Left lung (tissue), 10 donors: ENCODE data around the gene TULP3. TPM values are rescaled to one million over a fixed set of nuclear protein-coding genes. Genes with fewer than 3 reads are reported as not detected.

Experiments used
- ATAC-seq: fragments of 200-7000 bp; cut with Tn5 transposase; one replicate; pipeline ENCODE4 v1.9.1; 2020; ENCODE audit warnings: moderate library complexity
- DNase-seq, 4 donors: peaks; one replicate each; pipeline ENCODE4 v3.0.0-alpha.2; 2013 to 2020
- H3K27ac ChIP-seq, 2 donors: fragments of 200-600 bp; sonication (generic) in 1 of 2; one replicate each; pipeline versions ENCODE4 v1.5.0 to v1.8.0; 2020 to 2021
- H3K27me3 ChIP-seq, 2 donors: fragments of 200-600 bp; sonication (generic) in 1 of 2; one replicate each; pipeline versions ENCODE4 v1.5.0 to v1.8.0; 2020 to 2021
- H3K36me3 ChIP-seq, 2 donors: fragments of 200-600 bp; sonication (generic) in 1 of 2; one replicate each; pipeline versions ENCODE4 v1.5.0 to v1.8.0; 2020 to 2021
- H3K4me1 ChIP-seq, 2 donors: fragments of 200-600 bp; one replicate each; pipeline ENCODE4 v1.8.0; 2021
- H3K4me3 ChIP-seq, 2 donors: fragments of 200-600 bp; sonication (generic) in 1 of 2; one replicate each; pipeline versions ENCODE4 v1.5.0 to v1.8.0; 2020 to 2021; ENCODE audit warnings: mild to moderate bottlenecking in 1 of 2
- H3K9me3 ChIP-seq, 2 donors: fragments of 200-600 bp; sonication (generic) in 1 of 2; one replicate each; pipeline versions ENCODE4 v1.5.0 to v1.8.0; 2020 to 2021
- intact Hi-C, 2 donors: fragments of 100-400 bp; cut with DNase I; formaldehyde crosslinking; loops; one replicate each; pipeline versions ENCODE4 v1.11.2 to v1.14.2; 2022
- polyA plus RNA-seq, 6 donors: library from polyadenylated mRNA; unstranded; fragments of 120-200 nt; gene quantifications; one replicate each; pipeline ENCODE4 v1.2.1, GENCODE V29; 2013; ENCODE audit not compliant: insufficient read length in 6 of 6
- total RNA-seq, 2 donors: library from RNA; stranded (reverse); fragmentation: NEBNext Ultra II Directional; extraction: Animal tissue kit (Norgen Biotek cat#: 25700); gene quantifications; one replicate each; pipeline ENCODE4 v1.2.1, GENCODE V29; 2021
- TF ChIP-seq, protein P1 (sequence below), 2 donors: fragments of 200-600 bp; sonication (generic) in 1 of 2; IDR thresholded peaks; one replicate each; pipeline versions ENCODE4 v1.5.0 to v1.8.0; 2021; ENCODE audit warnings: antibody characterized with exemption in 2 of 2
- donor health status: DM: no; HTN: yes; CAD: no.
- donor health status: DM: no; HTN: no; CAD: no.

The TULP3 gene
- total and polyA plus RNA-seq, 8 donors, result 15.3 to 41.0 (median 35.6) TPM

DNA sequence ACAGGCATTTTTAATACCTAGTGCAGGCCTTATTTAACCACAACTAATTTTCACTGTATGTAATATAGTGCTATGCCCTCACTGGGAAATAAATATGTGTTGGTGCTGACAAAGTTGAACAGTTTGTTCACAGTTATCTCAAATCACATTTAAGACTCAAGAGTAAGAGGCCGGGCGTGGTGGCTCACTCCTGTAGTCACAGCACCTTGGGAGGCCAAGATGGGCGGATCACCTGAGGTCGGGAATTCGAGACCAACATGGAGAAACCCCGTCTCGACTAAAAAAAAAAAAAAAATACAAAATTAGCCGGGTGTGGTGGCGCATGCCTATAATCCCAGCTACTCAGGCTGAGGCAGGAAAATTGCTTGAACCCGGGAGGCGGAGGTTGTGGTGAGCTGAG is 45.6 kb downstream of the TULP3 start:
- TF ChIP-seq, protein P1, sequence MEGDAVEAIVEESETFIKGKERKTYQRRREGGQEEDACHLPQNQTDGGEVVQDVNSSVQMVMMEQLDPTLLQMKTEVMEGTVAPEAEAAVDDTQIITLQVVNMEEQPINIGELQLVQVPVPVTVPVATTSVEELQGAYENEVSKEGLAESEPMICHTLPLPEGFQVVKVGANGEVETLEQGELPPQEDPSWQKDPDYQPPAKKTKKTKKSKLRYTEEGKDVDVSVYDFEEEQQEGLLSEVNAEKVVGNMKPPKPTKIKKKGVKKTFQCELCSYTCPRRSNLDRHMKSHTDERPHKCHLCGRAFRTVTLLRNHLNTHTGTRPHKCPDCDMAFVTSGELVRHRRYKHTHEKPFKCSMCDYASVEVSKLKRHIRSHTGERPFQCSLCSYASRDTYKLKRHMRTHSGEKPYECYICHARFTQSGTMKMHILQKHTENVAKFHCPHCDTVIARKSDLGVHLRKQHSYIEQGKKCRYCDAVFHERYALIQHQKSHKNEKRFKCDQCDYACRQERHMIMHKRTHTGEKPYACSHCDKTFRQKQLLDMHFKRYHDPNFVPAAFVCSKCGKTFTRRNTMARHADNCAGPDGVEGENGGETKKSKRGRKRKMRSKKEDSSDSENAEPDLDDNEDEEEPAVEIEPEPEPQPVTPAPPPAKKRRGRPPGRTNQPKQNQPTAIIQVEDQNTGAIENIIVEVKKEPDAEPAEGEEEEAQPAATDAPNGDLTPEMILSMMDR (IDR thresholded peaks at IDR 0.05), result no peak
- Histone ChIP-seq H3K4me3 (no peak overlapping the region), H3K36me3 (peaks cover 0 to 75% of the 10 kb centered on the region in 2 donors), H3K4me1 (no peaks in the 10 kb centered on the region), H3K27ac (no peak overlapping the region), H3K9me3 (no peaks in the 10 kb centered on the region), H3K27me3 (no peaks in the 10 kb centered on the region)
- ATAC-seq, result no peak
- intact Hi-C loops, result no loop called here
- no peak for DNase-seq

GRCh38 chr12:2937500-2937899 is 46.8 kb downstream of the TULP3 start:
- Histone ChIP-seq H3K4me3 (no peak overlapping the region), H3K27ac (no peak overlapping the region), H3K36me3 (peaks cover 0 to 66% of the 10 kb centered on the region in 2 donors), H3K27me3 (no peaks in the 10 kb centered on the region), H3K9me3 (no peaks in the 10 kb centered on the region), H3K4me1 (no peaks in the 10 kb centered on the region)
- TF ChIP-seq, protein P1 (IDR thresholded peaks at IDR 0.05), result no peak
- ATAC-seq, result no peak
- intact Hi-C loops, result no loop called here
- no peak for DNase-seq

GRCh38 chr12:2939191-2939590 is 48.5 kb downstream of the TULP3 start:
- Histone ChIP-seq H3K36me3 (peaks cover 0 to 52% of the 10 kb centered on the region in 2 donors), H3K27me3 (no peaks in the 10 kb centered on the region), H3K9me3 (no peaks in the 10 kb centered on the region), H3K27ac (no peak overlapping the region), H3K4me1 (no peaks in the 10 kb centered on the region), H3K4me3 (no peak overlapping the region)
- intact Hi-C loops, result no loop called here
- no peak for DNase-seq
- TF ChIP-seq, protein P1 (IDR thresholded peaks at IDR 0.05), result no peak
- ATAC-seq, result no peak

GRCh38 chr12:2940564-2940963 is 49.9 kb downstream of the TULP3 start:
- Histone ChIP-seq H3K27me3 (no peaks in the 10 kb centered on the region), H3K36me3 (peaks cover 0 to 40% of the 10 kb centered on the region in 2 donors), H3K4me1 (no peaks in the 10 kb centered on the region), H3K9me3 (no peaks in the 10 kb centered on the region), H3K27ac (no peak overlapping the region), H3K4me3 (no peak overlapping the region)
- ATAC-seq (no peak), DNase-seq (no peak)
- TF ChIP-seq, protein P1 (IDR thresholded peaks at IDR 0.05), result no peak
- intact Hi-C loops, result no loop called here

- Histone ChIP-seq H3K9me3 (no peaks in the 10 kb centered on the region), H3K27me3 (no peaks in the 10 kb centered on the region), H3K36me3 (peaks cover 0 to 36% of the 10 kb centered on the region in 2 donors), H3K27ac (no peak overlapping the region), H3K4me1 (no peaks in the 10 kb centered on the region), H3K4me3 (no peak overlapping the region)
- no peak for DNase-seq
- no peak for ATAC-seq
- TF ChIP-seq, protein P1 (IDR thresholded peaks at IDR 0.05), result no peak
- intact Hi-C loops, result no loop called here
Measured at GRCh38 chr12:2941524-2941923, 50.8 kb downstream of the TULP3 start.
